HCEC 1CT (cell line): ENCODE measurements around the gene RHOBTB3.

ENCODE experiments used
- DNase-seq: peaks from one replicate; pipeline ENCODE4 v3.0.0-alpha.2; 2017

The RHOBTB3 gene

DNA sequence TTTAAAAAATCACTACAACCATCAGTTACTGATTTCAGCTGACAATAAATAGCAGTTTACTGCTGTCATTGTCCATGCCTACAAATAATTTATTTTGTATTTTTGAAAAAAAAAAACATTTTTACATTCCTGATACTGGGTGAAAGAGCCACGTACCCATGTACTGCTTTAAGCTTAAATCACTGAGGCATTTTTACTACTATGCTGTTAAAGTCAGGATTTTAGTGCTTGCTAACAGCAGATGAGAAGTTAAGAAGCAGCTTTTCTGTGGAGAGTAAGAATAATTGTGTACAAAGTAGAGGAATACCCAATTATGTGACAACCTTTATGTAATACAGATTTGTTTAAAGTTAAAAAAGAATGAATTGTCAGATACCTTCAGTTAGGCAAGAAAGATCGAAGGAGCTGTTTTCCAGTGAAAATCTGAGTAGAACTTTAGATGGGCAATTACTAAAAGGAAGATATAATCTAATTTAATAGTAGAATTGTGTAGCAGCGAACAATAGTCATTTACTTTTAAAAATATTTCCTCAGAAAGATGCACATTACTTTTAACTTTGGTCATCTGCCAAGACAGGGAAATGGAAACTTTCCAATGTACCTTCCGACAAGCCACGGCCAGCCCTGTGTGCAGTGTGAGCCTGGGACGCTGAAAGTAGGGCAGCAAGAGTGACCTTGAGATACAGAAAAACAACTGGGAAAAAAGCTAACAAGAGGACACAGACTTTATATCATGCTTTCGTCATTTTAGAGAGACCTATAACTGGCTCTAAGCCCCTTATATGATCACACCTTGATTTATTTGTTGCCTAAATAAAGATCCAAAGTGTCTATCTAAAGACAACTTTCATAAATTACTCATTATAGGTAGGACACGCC, 39.9 kb downstream of the RHOBTB3 start:
- no peak for DNase-seq

- no peak for DNase-seq
Observed at GRCh38 chr5:95771892-95772291, 40.8 kb downstream of the RHOBTB3 start.

DNA sequence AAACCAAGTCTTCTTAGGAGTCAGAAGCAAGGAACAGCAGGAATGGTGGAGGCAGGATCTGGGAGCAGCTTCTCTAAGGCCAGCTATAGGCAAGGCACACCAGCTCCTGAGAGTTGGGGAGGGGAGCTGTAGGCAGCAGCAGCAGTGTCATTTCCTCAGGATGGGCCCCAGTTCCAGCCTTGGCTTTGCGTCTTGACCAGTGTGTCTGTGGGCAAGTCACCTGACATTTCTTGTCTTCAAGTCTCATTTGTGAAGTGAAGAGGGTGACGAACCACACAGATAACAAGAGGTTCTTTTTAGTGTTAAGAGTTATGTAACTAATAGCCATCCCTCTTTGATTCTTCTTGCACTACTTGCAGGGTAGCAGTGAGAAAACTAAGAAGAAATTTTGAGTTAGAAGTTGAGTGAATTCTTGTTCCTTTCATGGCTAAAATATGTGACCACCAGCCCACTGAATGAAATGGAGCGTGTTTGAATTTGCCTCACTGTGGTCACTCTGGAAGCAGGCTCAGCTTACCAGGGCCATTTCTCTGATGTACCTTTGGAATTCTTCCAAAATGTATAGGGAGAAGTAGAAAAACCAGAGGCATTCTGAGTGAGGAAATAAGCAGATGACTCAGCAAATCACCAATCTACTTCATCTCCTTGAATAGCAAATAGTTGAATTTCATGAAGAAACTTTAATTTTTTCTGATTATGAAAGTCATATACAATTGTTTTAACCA, 42.4 kb downstream of the RHOBTB3 start:
- peak; percentile 76 for DNase-seq

GRCh38 chr5:95777441-95777840, 46.3 kb downstream of the RHOBTB3 start:
- DNase-seq, result no peak

DNA sequence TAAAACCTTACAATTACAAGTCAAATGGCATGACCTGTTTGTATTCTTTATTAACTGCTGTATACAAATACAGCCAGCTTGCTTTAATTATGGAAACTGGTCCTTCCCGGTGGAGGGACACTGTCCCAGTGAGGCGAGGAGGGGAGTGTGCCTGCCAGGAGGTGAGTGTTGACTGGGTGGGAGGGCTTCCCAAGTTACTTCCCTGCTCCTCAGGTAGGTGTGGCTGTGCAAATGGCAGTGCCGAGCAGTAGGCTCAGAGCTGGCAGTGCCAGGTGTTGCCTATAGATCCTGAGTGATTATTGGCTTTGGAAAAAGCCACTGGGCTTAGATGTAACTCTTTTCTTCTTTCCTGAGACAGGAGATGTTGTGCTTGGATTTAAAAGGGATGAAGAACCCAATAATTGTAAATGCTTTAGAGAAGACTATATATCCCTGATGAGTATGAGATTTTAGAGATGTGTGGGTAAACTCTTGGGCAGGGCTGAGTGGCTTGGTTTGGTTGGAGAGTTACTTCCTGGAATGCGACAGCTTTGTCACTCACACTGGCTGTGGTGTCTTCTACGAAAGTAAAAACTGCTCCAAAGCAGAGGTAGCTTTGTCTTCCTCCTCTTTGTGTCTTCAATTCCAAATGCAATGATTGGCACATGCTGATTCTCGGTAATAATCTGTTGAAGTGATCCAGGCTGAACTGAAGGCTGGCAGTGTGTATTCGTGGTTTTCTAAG, 47.7 kb downstream of the RHOBTB3 start:
- DNase-seq, result no peak

GRCh38 chr5:95779611-95780010, 48.5 kb downstream of the RHOBTB3 start:
- no peak for DNase-seq

- DNase-seq, result no peak
Observed at GRCh38 chr5:95780597-95780996, 49.5 kb downstream of the RHOBTB3 start.

DNA sequence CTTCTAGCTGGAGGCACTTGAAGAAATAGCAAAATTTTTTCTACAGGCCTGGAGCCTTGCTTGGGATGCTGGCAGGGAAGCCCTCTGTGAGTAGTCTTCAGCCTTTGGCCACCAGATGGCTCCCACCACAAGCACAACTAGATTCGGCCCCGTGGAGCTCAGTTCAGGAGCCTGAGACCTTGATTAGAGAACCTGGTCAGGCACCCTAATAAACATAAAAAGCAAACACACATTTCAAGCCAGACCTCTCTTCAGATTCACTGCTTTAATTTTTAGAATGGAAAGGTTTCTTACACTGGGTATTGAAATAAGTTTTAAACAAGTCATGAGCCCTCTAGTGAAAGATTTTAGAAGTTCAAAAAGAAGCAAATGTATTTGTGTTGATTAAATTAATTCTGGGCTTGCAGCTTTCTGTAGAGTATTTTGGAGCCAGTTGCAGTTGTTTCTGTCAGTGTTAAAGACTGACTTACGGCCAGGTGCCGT, 50.0 kb downstream of the RHOBTB3 start:
- peak; percentile 80 for DNase-seq

- no peak for DNase-seq
Observed at GRCh38 chr5:95782181-95782580, 51.0 kb downstream of the RHOBTB3 start.

DNA sequence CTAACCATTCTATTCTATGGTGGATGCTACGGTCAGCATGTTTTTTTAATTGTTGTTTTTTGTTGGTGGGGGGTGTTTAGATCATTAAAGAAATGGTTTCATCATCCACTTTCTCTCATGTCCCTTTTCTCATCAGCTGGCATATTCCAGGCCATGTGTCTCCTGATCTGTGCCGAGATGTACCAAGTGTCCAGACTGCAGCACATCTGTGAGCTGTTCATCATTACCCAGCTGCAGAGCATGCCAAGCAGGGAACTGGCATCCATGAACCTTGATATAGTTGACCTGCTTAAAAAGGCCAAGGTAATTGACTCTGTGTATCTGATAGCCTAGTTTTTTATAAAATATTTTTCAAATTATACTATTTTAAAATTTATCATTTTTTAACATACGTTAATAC, 52.5 kb downstream of the RHOBTB3 start:
- DNase-seq, result no peak

DNA sequence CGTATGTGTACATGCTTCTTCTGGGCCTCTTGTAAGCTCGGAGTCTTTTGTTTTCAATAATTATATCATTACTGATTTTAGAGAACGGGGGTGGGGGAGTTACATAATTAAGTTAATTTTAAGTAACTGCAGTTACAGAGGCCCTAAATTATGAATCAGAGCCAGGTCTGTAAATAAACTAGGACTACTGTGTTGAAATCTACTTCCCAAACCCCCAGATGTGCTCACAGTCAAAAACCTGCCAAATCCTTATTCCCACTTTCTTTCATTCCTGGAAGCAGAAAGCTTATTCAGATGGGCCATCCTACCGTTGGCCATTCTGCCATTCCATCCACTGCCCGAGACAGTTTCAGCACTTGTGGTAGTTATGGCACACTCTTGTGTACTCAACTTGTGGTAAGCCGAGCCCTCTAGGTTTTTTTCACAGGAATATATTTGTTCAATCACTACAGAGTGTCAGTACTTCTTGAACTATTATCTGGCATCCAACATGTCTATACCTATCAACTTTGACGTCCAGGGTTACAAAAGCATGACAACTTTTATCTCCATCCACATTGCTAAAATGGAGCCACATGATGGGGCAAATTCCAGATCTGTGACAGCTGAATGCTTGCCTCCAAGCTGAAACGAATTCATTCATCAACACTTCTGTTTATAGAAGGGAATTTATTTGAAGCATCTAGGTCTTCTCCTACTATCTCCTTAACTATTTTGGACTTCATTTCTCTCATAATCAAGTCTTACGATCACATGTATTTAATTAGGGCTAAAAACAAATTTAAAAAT, 53.6 kb downstream of the RHOBTB3 start:
- peak; percentile 51 for DNase-seq

GRCh38 chr5:95786821-95787418, 55.8 kb downstream of the RHOBTB3 start:
- DNase-seq, result peak; percentile 86

DNA sequence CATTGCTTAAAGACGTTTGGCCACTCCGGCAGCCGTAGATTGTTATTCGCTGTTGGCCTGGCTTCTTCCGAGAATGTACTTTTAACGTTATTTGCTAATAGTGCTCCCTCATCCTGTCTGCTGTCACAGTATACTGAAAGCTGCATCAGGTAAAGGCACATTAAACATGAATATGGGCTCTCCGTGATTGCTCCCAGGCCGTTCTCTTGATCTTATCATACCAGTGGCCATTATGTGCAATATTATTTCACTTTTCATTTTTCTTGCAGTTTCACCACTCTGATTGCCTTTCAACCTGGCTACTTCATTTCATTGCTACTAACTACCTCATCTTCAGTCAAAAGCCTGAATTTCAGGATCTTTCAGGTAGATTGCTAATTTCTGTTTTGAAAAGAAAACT, 57.4 kb downstream of the RHOBTB3 start:
- no peak for DNase-seq

DNA sequence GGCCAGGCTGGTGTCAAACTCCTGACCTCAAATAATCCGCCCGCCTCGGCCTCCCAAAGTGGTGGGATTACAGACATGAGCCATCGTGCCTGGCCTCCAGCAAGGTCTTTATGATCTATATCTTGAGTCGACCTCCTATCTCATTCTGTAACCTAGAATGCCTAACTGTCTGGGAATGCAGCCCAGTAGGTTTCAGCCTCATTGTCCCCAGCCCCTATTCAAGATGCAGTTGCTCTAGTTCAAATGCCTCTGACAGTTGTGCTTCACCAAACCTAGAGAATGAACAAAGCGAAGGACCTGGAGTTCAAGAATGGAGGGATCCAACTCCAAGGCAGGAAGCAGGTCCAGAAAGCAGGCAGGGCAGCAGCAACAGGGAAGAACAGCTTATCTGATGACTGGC, 60.6 kb downstream of the RHOBTB3 start:
- no peak for DNase-seq

- no peak for DNase-seq
Observed at GRCh38 chr5:95794070-95794516, 63.0 kb downstream of the RHOBTB3 start.

GRCh38 chr5:95797301-95797700, 66.2 kb downstream of the RHOBTB3 start:
- DNase-seq, result no peak

DNA sequence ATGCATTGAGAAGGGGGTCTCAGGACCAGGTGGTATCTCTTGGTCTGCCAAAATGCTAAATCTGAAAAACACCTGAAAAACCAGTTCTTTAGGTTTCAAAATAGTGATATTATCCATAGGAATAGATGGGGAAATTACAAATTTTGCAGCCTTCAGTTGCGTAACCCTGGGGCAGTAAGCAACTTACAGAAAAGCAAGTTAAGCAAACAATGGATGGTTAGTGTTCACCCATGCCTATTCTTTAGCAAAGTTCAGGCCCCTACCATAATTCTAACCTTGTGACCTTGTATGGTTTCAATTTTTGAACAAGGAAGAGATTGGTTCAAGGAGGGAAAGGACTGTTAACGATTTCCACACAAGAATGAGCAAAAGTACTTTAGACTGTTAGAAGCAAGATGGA, 66.9 kb downstream of the RHOBTB3 start:
- no peak for DNase-seq

GRCh38 chr5:95798545-95798944, 67.4 kb downstream of the RHOBTB3 start:
- no peak for DNase-seq

GRCh38 chr5:95799191-95799835, 68.2 kb downstream of the RHOBTB3 start:
- DNase-seq, result no peak

GRCh38 chr5:95800553-95800952, 69.4 kb downstream of the RHOBTB3 start:
- DNase-seq, result no peak

- DNase-seq, result no peak
Observed at GRCh38 chr5:95801532-95801931, 70.4 kb downstream of the RHOBTB3 start.

- no peak for DNase-seq
Observed at GRCh38 chr5:95801961-95802360, 70.8 kb downstream of the RHOBTB3 start.
